Smooth muscle cell (in vitro differentiated cells): ENCODE results near the gene SLC6A16. TPM values are rescaled to one million over a fixed set of nuclear protein-coding genes. Genes with fewer than 3 reads are reported as not detected.
"Not testable (repeated sequence)": the region's sequence is repeated elsewhere in the genome, so short reads cannot be mapped to it uniquely, and the experiment has no call there.

Experiments used
- DNase-seq: peaks from one replicate; lab custom pipeline; 2025; ENCODE audit not compliant: unreplicated experiment; lab: John Stamatoyannopoulos, UW
- H2AFZ ChIP-seq: fragments of 200-600 bp; sonication (generic); 2 replicates; pipeline ENCODE4 v1.6.0; 2016; ENCODE audit warnings: antibody characterized with exemption, low read depth, mild to moderate bottlenecking
- H3F3A ChIP-seq: fragments of 200-600 bp; sonication (generic); 2 replicates; pipeline ENCODE4 v1.6.0; 2017; ENCODE audit warnings: antibody characterized with exemption, low read depth
- H3K27ac ChIP-seq: fragments of 200-600 bp; sonication (generic); 2 replicates; pipeline ENCODE4 v1.5.1; 2016; ENCODE audit warnings: low read depth, mild to moderate bottlenecking
- H3K27me3 ChIP-seq: fragments of 200-600 bp; sonication (generic); 2 replicates; pipeline ENCODE4 v1.6.1; 2016; ENCODE audit warnings: low read depth, mild to moderate bottlenecking
- H3K36me3 ChIP-seq: fragments of 200-600 bp; sonication (generic); 2 replicates; pipeline ENCODE4 v1.5.1; 2016; ENCODE audit warnings: low read depth
- H3K4me1 ChIP-seq: fragments of 200-600 bp; sonication (generic); 2 replicates; pipeline ENCODE4 v1.5.1; 2016; ENCODE audit warnings: low read depth
- H3K4me2 ChIP-seq: fragments of 200-600 bp; sonication (generic); 2 replicates; pipeline ENCODE4 v1.6.0; 2016; ENCODE audit warnings: mild to moderate bottlenecking
- H3K4me3 ChIP-seq: fragments of 200-600 bp; sonication (generic); 2 replicates; pipeline ENCODE4 v1.5.1; 2016; ENCODE audit warnings: mild to moderate bottlenecking
- H3K79me2 ChIP-seq: fragments of 200-600 bp; sonication (generic); 2 replicates; pipeline ENCODE4 v1.6.0; 2016; ENCODE audit warnings: low read depth, mild to moderate bottlenecking
- H3K9ac ChIP-seq: fragments of 200-600 bp; sonication (generic); 2 replicates; pipeline ENCODE4 v1.6.0; 2016; ENCODE audit warnings: low read depth
- H3K9me3 ChIP-seq: fragments of 200-600 bp; sonication (generic); replicated peaks from 2 replicates; pipeline ENCODE4 v1.5.1; 2016; ENCODE audit warnings: low read depth
- H4K20me1 ChIP-seq: fragments of 200-600 bp; sonication (generic); 2 replicates; pipeline ENCODE4 v1.6.0; 2016; ENCODE audit warnings: low read depth
- CTCF ChIP-seq: fragments of 200-600 bp; sonication (generic); IDR thresholded peaks from 2 replicates; pipeline ENCODE4 v1.5.1; 2017; ENCODE audit warnings: borderline replicate concordance, mild to moderate bottlenecking, antibody characterized with exemption; ENCODE audit not compliant: insufficient read depth, poor library complexity, severe bottlenecking
- WGBS: methylation state at CpG from one replicate; pipeline ENCODE4 v1.1.7; 2016; ENCODE audit warnings: low lambda C conversion rate; 5-methylcytosine and 5-hydroxymethylcytosine counted together
- polyA plus RNA-seq: library from polyadenylated mRNA; unstranded; fragments of >200 nt; fragmentation: Nextera tagmentation; extraction: Ambion mirVana; gene quantifications from 2 replicates; pipeline ENCODE4 v1.2.1, GENCODE V29; 2016
- total RNA-seq: library from RNA; depleted of rRNA; stranded (reverse); fragments of >200 nt; gene quantifications from 2 replicates; pipeline ENCODE4 v1.2.3, GENCODE V29; 2014

The SLC6A16 gene
- total RNA-seq = 0.63 and 1.4 TPM in 2 replicates
- 2.3 and 2.8 TPM in 2 replicates for polyA plus RNA-seq

GRCh38 chr19:49324801-49325576 is at the start of gene SLC6A16:
TSS of gene SLC6A16 (minus strand) at chr19:49325191. CDS start at chr19:49311347, 13,844 bp downstream.
- no peaks in the 10 kb centered on the region for H3K27me3 ChIP-seq
- H3K36me3 ChIP-seq = peaks cover 15% of the 10 kb centered on the region
- H3K27ac ChIP-seq = no peak within 1 kb of the TSS
- H3K9ac ChIP-seq = no peak within 1 kb of the TSS
- no peak within 1 kb of the TSS for H3K4me2 ChIP-seq
- H2AFZ ChIP-seq = no peak within 1 kb of the TSS
- H3F3A ChIP-seq = no peaks in the 10 kb centered on the region
- H3K4me3 ChIP-seq = no peak within 1 kb of the TSS
- no peaks in the 10 kb centered on the region for H3K9me3 ChIP-seq
- DNase-seq = no peak
- no peak for TF ChIP-seq CTCF
- no peaks in the 10 kb centered on the region for H4K20me1 ChIP-seq
- WGBS = 97% methylated on average over 38 of the region's 38 CpGs
- no peaks in the 10 kb centered on the region for H3K4me1 ChIP-seq
- H3K79me2 ChIP-seq = no peaks in the 10 kb centered on the region

GRCh38 chr19:49373174-49373573 is 48.2 kb upstream of the SLC6A16 start:
- not testable (repeated sequence) for H3K27ac ChIP-seq, H3K27me3 ChIP-seq, H3K9ac ChIP-seq, DNase-seq, H2AFZ ChIP-seq, H3K4me1 ChIP-seq, H3K36me3 ChIP-seq, H3K4me3 ChIP-seq, H4K20me1 ChIP-seq, H3K79me2 ChIP-seq, H3F3A ChIP-seq, H3K9me3 ChIP-seq, H3K4me2 ChIP-seq
- 89% methylated on average over 3 of the region's 3 CpGs for WGBS

- no peak overlapping the region for H2AFZ ChIP-seq
- H3K27ac ChIP-seq = no peak overlapping the region
- H3K36me3 ChIP-seq = no peaks in the 10 kb centered on the region
- TF ChIP-seq CTCF = no peak
- no peaks in the 10 kb centered on the region for H3K79me2 ChIP-seq
- 83% methylated on average over 3 of the region's 3 CpGs for WGBS
- H3K9me3 ChIP-seq = no peaks in the 10 kb centered on the region
- no peak overlapping the region for H3K4me2 ChIP-seq
- no peak for DNase-seq
- no peak overlapping the region for H3K9ac ChIP-seq
- no peaks in the 10 kb centered on the region for H3K4me1 ChIP-seq
- H3F3A ChIP-seq = no peaks in the 10 kb centered on the region
- H3K27me3 ChIP-seq = no peaks in the 10 kb centered on the region
- no peak overlapping the region for H3K4me3 ChIP-seq
- no peaks in the 10 kb centered on the region for H4K20me1 ChIP-seq
These were observed 46.2 kb upstream of the SLC6A16 start for GRCh38 chr19:49371184-49371583.

- Histone ChIP-seq H3K27me3 (no peaks in the 10 kb centered on the region), H3K4me1 (peaks cover 3% of the 10 kb centered on the region), H3K36me3 (no peaks in the 10 kb centered on the region), H2AFZ (no peak overlapping the region), H3F3A (peaks cover 4% of the 10 kb centered on the region), H3K9me3 (no peaks in the 10 kb centered on the region), H3K27ac (no peak overlapping the region), H3K4me3 (no peak overlapping the region), H4K20me1 (no peaks in the 10 kb centered on the region), H3K4me2 (no peak overlapping the region), H3K9ac (no peak overlapping the region), H3K79me2 (no peaks in the 10 kb centered on the region)
- DNase-seq = no peak
- WGBS = 65% methylated on average over 5 of the region's 5 CpGs
- TF ChIP-seq CTCF = no peak
These were observed 43.8 kb upstream of the SLC6A16 start for GRCh38 chr19:49368711-49369358.
